ENCODE results near the gene HPS1.

GRCh38 chr10:98402478-98402877 lies 44.3 kb downstream of the HPS1 start:
- no peak for TF ChIP-seq CTCF (IDR thresholded peaks at IDR 0.05)
- TF ChIP-seq POLR2AphosphoS5 (IDR thresholded peaks at IDR 0.05; ENCODE audit: low read depth, low read length), result no peak

Measured in Panc1 (cell line).